GM18907 (cell line): ENCODE results near the gene ARSB.
A peak's percentile ranks its signal among the peaks of the same experiment; 100 is the strongest.
"Not testable (repeated sequence)": the region's sequence is repeated elsewhere in the genome, so short reads cannot be mapped to it uniquely, and the experiment has no call there.

Source experiments
- ATAC-seq: cut with Tn5 transposase; IDR thresholded peaks from one replicate; pipeline ENCODE4 v1.9.1; 2021; ENCODE audit warnings: mild to moderate bottlenecking, moderate library complexity; ENCODE audit not compliant: unreplicated experiment

Gene ARSB

GRCh38 chr5:78732721-78733120 is 252.4 kb downstream of the ARSB start:
- not testable (repeated sequence) for ATAC-seq

- no peak for ATAC-seq
Observed at GRCh38 chr5:78731884-78732283, 253.2 kb downstream of the ARSB start.

DNA sequence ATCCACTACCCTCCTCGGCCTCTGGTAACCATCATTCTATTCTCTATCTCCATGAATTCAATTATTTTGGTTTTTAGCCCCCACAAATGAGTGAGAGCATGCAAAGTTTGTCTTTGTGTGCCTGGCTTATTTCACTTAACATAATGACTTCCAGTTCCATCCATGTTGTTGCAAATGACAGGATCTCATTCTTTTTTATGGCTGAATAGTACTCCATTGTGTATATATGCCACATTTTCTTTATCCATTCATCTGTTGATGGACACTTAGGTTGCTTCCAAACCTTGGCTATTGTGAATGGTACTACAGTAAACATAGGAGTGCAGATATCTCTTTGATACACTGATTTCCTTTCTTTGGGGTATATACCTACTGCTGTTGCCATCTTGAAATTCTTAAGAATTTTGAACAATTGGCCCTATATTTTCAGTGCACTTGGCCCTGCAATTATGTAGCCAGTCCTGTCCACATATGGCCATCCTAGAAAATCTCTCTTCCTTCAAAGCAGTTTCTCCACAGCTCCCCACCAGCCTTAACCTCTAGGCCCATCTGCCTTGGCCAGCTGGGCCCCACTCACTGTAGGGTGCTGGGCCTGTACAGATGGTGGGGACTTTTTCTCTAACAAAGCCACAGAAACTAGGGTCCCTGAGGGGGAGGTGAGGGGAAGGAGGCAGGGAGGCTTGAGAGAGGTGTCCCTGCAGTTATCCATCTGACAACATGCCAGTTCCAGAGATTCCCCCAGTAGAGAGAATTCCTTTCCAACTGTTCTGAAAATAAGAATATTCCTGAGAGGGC is 254.6 kb downstream of the ARSB start:
- ATAC-seq: no peak

DNA sequence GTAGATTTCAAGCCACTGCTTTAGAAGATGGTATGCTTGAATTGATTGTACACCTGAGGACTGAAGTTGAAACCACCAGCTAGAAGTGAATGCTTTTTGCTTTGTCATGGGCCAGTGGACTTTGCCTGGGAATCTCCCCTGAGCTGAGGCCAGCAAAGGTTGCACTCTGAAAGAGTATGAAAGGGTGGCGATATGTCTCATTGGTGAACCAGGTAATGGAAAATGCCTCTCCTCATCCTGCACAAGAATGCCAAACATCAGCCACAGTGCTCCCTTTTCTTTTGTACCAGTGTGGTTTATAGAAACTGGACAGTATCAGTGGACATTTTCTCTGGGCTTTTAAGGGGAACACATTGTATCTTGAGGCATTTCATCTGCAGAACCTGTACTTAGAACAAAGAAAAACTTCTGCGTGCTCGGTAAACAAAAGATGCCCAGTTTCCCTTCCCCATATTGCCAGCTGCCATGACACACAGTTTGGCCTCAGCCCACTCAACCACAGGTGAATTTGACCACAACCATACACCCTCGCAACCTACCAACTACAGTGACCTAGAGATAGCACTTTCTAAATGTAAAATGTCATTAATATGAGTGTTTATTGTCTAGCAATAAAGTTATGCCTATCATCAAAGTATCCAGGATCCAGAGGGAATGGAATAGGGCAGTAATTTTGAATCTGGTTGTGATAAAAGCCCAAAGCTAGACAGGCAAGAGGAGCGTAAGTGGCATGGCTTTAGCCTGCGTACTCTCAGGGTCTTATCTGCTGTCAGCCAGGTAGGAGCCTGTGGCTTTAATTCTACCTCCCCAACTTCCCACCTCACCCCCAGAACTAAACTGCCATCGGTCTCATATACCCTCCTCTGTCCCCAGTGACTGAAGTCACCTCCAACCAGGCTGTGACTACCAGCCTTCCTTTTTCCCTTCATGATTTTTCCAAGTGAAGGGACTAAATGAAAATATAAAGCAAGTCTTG is 257.0 kb downstream of the ARSB start:
- peak; percentile 89 for ATAC-seq
